ENCODE measurements around the gene DEPP1. TPM values are rescaled to one million over a fixed set of nuclear protein-coding genes. Genes with fewer than 3 reads are reported as not detected.

The DEPP1 gene
- total and polyA plus RNA-seq, 8 donors: 68.9 to 270 (median 173) TPM

DNA sequence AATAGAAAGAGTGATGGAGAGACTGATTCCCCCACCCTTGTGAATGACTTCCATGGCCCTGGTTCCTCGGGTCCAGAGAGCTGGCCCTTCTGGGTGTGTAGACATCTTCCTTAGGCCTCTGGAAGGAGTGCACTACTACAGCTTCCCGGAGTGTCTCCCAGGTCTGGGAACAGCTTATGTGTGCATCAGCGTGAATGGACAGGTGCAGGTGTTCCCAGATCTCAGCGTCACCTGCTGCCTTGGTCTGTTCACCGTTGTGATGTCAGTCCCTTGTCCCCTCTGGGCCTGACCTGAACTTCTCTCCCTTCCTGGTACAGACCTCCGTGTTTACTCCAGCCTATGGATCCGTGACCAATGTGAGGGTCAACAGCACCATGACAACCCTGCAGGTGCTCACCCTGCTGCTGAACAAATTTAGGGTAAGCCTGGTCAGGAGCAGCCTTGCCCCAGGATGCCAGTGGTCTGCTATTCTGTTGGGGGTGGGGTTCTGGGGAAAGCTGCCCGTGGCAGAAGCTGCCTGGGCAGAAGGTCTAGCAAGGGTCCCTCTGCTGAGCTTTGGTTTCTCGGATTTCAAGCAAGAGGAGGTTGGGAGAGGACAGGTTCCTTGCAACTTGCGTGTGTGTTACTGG is 10.5 kb upstream of the DEPP1 start:
- Histone ChIP-seq H3K36me3 (peaks cover 0 to 5% (median 0%) of the 10 kb centered on the region in 3 donors), H3K4me1 (peaks cover 30 to 64% (median 38%) of the 10 kb centered on the region in 3 donors), H3K9me3 (no peaks in the 10 kb centered on the region), H3K27ac (peak overlapping the region; percentile 64 to 79 (median 76)), H3K27me3 (no peaks in the 10 kb centered on the region), H3K4me3 (peak overlapping the region in 2 of 4 donors; percentile 24 to 37)
- DNase-seq: peak; percentile 70 to 88 (median 80)
- intact Hi-C loops (cut with DNase I): no loop called here
- TF ChIP-seq, protein P1, sequence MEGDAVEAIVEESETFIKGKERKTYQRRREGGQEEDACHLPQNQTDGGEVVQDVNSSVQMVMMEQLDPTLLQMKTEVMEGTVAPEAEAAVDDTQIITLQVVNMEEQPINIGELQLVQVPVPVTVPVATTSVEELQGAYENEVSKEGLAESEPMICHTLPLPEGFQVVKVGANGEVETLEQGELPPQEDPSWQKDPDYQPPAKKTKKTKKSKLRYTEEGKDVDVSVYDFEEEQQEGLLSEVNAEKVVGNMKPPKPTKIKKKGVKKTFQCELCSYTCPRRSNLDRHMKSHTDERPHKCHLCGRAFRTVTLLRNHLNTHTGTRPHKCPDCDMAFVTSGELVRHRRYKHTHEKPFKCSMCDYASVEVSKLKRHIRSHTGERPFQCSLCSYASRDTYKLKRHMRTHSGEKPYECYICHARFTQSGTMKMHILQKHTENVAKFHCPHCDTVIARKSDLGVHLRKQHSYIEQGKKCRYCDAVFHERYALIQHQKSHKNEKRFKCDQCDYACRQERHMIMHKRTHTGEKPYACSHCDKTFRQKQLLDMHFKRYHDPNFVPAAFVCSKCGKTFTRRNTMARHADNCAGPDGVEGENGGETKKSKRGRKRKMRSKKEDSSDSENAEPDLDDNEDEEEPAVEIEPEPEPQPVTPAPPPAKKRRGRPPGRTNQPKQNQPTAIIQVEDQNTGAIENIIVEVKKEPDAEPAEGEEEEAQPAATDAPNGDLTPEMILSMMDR (IDR thresholded peaks at IDR 0.05): no peak
- peak; percentile 59 to 65 (median 60) for ATAC-seq
- WGBS, 2 donors: 42 to 50% methylated on average over 10 of the region's 10 CpGs
- no peak for FAIRE-seq

DNA sequence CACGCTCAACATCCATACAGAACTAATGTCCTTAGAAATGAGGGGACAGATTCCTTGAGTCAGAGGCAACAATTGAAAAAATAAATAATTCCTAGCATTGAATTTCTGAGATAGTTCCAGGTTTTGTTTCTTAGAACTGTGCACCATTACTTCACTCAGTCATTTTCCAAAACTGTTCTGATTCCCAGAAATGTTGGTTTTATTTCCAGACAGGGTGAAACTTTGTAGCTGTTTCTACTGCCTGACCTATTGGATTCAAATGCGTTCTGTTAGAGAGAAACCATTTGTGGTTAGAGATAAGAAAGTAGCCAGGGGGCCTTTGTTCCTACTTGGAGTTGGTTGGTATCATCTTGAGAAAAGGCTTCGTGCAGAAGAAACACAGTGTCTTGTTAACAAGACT is 8.1 kb upstream of the DEPP1 start:
- TF ChIP-seq, protein P1 (IDR thresholded peaks at IDR 0.05): no peak
- H3K36me3 ChIP-seq: peaks cover 0 to 5% (median 0%) of the 10 kb centered on the region in 3 donors

DNA sequence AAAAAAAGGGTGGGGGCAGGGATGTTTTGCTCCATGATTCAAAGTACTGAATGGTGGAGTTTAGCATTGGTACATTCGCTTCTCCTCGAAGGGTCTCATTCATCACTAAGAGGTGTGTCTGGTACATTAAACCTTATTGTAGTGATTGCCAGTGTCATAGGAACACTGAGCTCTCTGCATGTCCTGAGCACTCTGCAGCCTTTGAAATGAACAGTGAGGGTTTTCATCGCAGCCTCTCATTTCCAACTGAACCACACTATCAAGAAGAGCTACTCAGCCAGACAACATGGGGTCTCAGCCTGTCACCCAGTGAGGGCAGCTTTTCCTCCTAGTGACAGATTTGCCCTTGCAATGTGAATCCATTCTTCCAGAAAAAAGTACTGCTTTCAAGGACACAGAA is 7.6 kb upstream of the DEPP1 start:
- FAIRE-seq (no peak), ATAC-seq (no peak), DNase-seq (peak in 1 of 6 donors; percentile 5)
- no peaks in the 10 kb centered on the region for H3K27me3 ChIP-seq
- H3K4me1 ChIP-seq: peaks cover 22 to 50% (median 29%) of the 10 kb centered on the region in 3 donors
- H3K9me3 ChIP-seq: no peaks in the 10 kb centered on the region
- peak overlapping the region in 1 of 4 donors; percentile 55 for H3K27ac ChIP-seq
- intact Hi-C loops (cut with DNase I): no loop called here
- peaks cover 0 to 5% (median 0%) of the 10 kb centered on the region in 3 donors for H3K36me3 ChIP-seq
- 94% methylated on average over 3 of the region's 3 CpGs for WGBS, 2 donors
- TF ChIP-seq, protein P1 (IDR thresholded peaks at IDR 0.05): no peak
- no peak overlapping the region for H3K4me3 ChIP-seq

More for the DNA sequence above, 8.1 kb upstream of the DEPP1 start:
- 85 to 88% methylated on average over 3 of the region's 3 CpGs for WGBS, 2 donors
- no peak for DNase-seq
- peaks cover 18 to 49% (median 28%) of the 10 kb centered on the region in 3 donors for H3K4me1 ChIP-seq
- H3K27ac ChIP-seq: peak overlapping the region in 1 of 4 donors; percentile 37
- no peaks in the 10 kb centered on the region for H3K9me3 ChIP-seq
- H3K4me3 ChIP-seq: no peak overlapping the region
- no peak for ATAC-seq
- intact Hi-C loops (cut with DNase I): no loop called here
- no peaks in the 10 kb centered on the region for H3K27me3 ChIP-seq
- FAIRE-seq: no peak

DNA sequence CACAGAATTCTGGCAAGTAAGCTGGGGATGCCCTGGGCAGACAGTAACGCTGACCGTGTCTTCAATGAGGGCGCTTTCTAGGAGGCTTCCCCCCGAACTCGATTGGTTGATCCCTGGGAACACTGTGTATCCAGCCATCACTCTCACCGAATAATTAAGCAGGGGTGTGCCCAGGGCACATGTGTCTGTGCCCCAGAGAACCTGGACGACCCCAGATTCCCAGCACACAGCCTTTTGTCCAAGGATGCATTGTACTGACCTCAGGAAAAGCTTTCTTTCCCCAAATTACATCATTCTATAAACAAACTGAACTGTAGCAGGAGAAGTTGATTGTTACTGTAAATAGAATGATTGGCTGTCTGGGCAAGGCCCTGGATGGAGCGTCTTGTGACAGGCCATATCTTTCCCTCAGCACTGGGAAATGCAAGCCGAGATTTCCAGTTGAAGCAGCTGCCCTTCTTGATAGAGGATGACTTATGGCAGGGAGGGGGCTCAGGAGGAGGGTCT is 6.6 kb upstream of the DEPP1 start:
- DNase-seq (peak in 4 of 6 donors; percentile 12 to 39 (median 36)), ATAC-seq (peak in 3 of 4 donors; percentile 8 to 29 (median 17)), FAIRE-seq (no peak)
- H3K27me3 ChIP-seq: no peaks in the 10 kb centered on the region
- H3K4me1 ChIP-seq: peaks cover 26 to 53% (median 29%) of the 10 kb centered on the region in 3 donors
- H3K27ac ChIP-seq: peak overlapping the region in 2 of 4 donors; percentile 34 to 55
- no peaks in the 10 kb centered on the region for H3K9me3 ChIP-seq
- H3K4me3 ChIP-seq: no peak overlapping the region
- peaks cover 0 to 5% (median 0%) of the 10 kb centered on the region in 3 donors for H3K36me3 ChIP-seq
- TF ChIP-seq, protein P1 (IDR thresholded peaks at IDR 0.05): no peak
- intact Hi-C loops (cut with DNase I): no loop called here
- WGBS, 2 donors: 59 to 65% methylated on average over 9 of the region's 9 CpGs

DNA sequence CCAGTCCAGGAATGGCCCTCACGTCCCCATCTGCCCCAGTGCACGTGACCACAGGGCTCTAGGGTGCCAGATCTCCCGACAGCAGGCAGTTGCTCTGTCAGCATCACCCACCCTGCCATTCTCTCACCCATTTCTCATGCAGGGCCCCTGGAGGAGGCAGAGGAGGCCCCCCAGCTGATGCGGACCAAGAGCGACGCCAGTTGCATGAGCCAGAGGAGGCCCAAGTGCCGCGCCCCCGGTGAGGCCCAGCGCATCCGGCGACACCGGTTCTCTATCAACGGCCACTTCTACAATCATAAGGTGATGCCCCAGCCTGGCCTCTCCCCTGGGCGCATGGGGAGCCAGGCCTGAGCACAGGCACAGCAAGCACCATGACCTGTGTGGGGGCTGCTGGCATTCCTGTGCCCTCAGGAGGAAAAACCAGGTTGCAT is 6.1 kb upstream of the DEPP1 start:
- Histone ChIP-seq H3K27me3 (no peaks in the 10 kb centered on the region), H3K4me1 (peaks cover 29 to 55% (median 31%) of the 10 kb centered on the region in 3 donors), H3K36me3 (peaks cover 0 to 5% (median 0%) of the 10 kb centered on the region in 3 donors), H3K27ac (peak overlapping the region in 1 of 4 donors; percentile 55), H3K4me3 (no peak overlapping the region), H3K9me3 (no peaks in the 10 kb centered on the region)
- ATAC-seq: no peak
- intact Hi-C loops (cut with DNase I): no loop called here
- DNase-seq: peak in 4 of 6 donors; percentile 10 to 67 (median 28)
- FAIRE-seq: no peak
- WGBS, 2 donors: 93 to 96% methylated on average over 13 to 15 of the region's 15 CpGs
- TF ChIP-seq, protein P1 (IDR thresholded peaks at IDR 0.05): no peak

Measured in pancreas (tissue), 10 donors.